ENCODE data around the gene NUAK1. TPM values are rescaled to one million over a fixed set of nuclear protein-coding genes. Genes with fewer than 3 reads are reported as not detected.
"Not testable (repeated sequence)": the region's sequence is repeated elsewhere in the genome, so short reads cannot be mapped to it uniquely, and the experiment has no call there.

The NUAK1 gene
- total RNA-seq, 1 experiment from 2014 or later: 10.1 TPM

- Histone ChIP-seq H2AFZ (ENCODE audit: low read length) (no peak overlapping the region), H3K18ac (ENCODE audit: insufficient read length, low read depth, low read length) (no peak overlapping the region), H4K91ac (ENCODE audit: insufficient read length, low read depth, low read length) (no peak overlapping the region), H4K8ac (replicated peaks; ENCODE audit: insufficient read length, low read depth, low read length) (no peak overlapping the region), H2BK15ac (ENCODE audit: low read depth, low read length) (no peak overlapping the region), H3K4ac (ENCODE audit: low read depth, low read length) (no peak overlapping the region), H2AK5ac (ENCODE audit: insufficient read length, low read length) (no peak overlapping the region), H3K4me1 (ENCODE audit: insufficient read depth, low read length) (peaks cover 6% of the 10 kb centered on the region; the same call in 1 of the 2 replicates), H3K56ac (ENCODE audit: insufficient read length, low read depth, low read length) (no peak overlapping the region), H2BK120ac (ENCODE audit: low read depth, low read length, poor library complexity, severe bottlenecking) (no peak overlapping the region), H4K5ac (ENCODE audit: insufficient read length, low read depth, low read length) (no peak overlapping the region), H3K14ac (ENCODE audit: insufficient read depth, low read length) (no peak overlapping the region), H3K4me2 (ENCODE audit: insufficient read depth, insufficient read length, low read length) (no peak overlapping the region), H3K27ac (ENCODE audit: insufficient read length, low read depth, low read length) (no peak overlapping the region), H3K79me1 (ENCODE audit: insufficient read depth, low read depth, low read length, poor library complexity, severe bottlenecking) (no peaks in the 10 kb centered on the region), H3K23ac (ENCODE audit: insufficient read length, low read depth, low read length) (no peak overlapping the region), H2BK20ac (ENCODE audit: low read depth, low read length, poor library complexity, severe bottlenecking) (no peak overlapping the region), H3T11ph (ENCODE audit: low read length) (no peak overlapping the region), H4K20me1 (ENCODE audit: control insufficient read depth, insufficient read depth, insufficient read length) (no peaks in the 10 kb centered on the region), H3K9me3 (ENCODE audit: control insufficient read depth, low read depth, low read length) (no peaks in the 10 kb centered on the region), H3K9ac (ENCODE audit: extremely low read depth, insufficient read length, low read length) (no peak overlapping the region), H2BK5ac (ENCODE audit: insufficient read length, low read length) (no peak overlapping the region), H2BK12ac (ENCODE audit: insufficient read length, low read depth, low read length) (no peak overlapping the region), H3K27me3 (ENCODE audit: insufficient read depth, low read length) (no peaks in the 10 kb centered on the region), H3K23me2 (ENCODE audit: insufficient read length, low read depth, low read length, poor library complexity, severe bottlenecking) (peaks cover 19% of the 10 kb centered on the region), H3K79me2 (ENCODE audit: insufficient read depth, low read length) (peaks cover under 1% of the 10 kb centered on the region; the same call in 1 of the 2 replicates)
- DNase-seq: no peak
- peaks cover 39 to 55% of the 10 kb centered on the region in 2 experiments for H3K4me1 Mint-ChIP-seq
- H3K4me3 Mint-ChIP-seq: no peak overlapping the region
- no peaks in the 10 kb centered on the region for H3K9me3 Mint-ChIP-seq
- WGBS (ENCODE audit: extremely low coverage, insufficient read length, low lambda C conversion rate): no CpG with 5 or more reads among the region's 7 CpGs
- no peak overlapping the region for H3K27ac Mint-ChIP-seq
- no peak for TF ChIP-seq CTCF (conservative IDR thresholded peaks at IDR 0.05)
- 0 out of 7 replicates have a peak, but pooled peaks cover 0 to 3% (median 0%) of the 10 kb centered on the region in 3 experiments for H3K36me3 Mint-ChIP-seq (ENCODE audit: insufficient read depth in 1 of 3, low read depth in 3 of 3)
- peaks cover 2% of the 10 kb centered on the region; the same call in 1 of the 2 replicates for H3K27me3 Mint-ChIP-seq (ENCODE audit: low read depth)
Measured at GRCh38 chr12:106142591-106143261, 4.0 kb upstream of the NUAK1 start.

- H3K27me3 Mint-ChIP-seq (ENCODE audit: low read depth); H3K9me3 Mint-ChIP-seq; H3K27me3 ChIP-seq (ENCODE audit: insufficient read depth, low read length); H3K79me2 ChIP-seq (ENCODE audit: insufficient read depth, low read length); H2BK120ac ChIP-seq (ENCODE audit: low read depth, low read length, poor library complexity, severe bottlenecking); H2AK5ac ChIP-seq (ENCODE audit: insufficient read length, low read length); H2BK12ac ChIP-seq (ENCODE audit: insufficient read length, low read depth, low read length); H4K91ac ChIP-seq (ENCODE audit: insufficient read length, low read depth, low read length); H3K9ac ChIP-seq (ENCODE audit: extremely low read depth, insufficient read length, low read length); H3T11ph ChIP-seq (ENCODE audit: low read length); H2BK20ac ChIP-seq (ENCODE audit: low read depth, low read length, poor library complexity, severe bottlenecking); H3K18ac ChIP-seq (ENCODE audit: insufficient read length, low read depth, low read length); H3K9me3 ChIP-seq (ENCODE audit: control insufficient read depth, low read depth, low read length); H2BK15ac ChIP-seq (ENCODE audit: low read depth, low read length); H3K14ac ChIP-seq (ENCODE audit: insufficient read depth, low read length); H3K36me3 Mint-ChIP-seq (ENCODE audit: insufficient read depth in 1 of 3, low read depth in 3 of 3); H2AFZ ChIP-seq (ENCODE audit: low read length); H2BK5ac ChIP-seq (ENCODE audit: insufficient read length, low read length); H3K4me2 ChIP-seq (ENCODE audit: insufficient read depth, insufficient read length, low read length); H3K56ac ChIP-seq (ENCODE audit: insufficient read length, low read depth, low read length); DNase-seq; H3K79me1 ChIP-seq (ENCODE audit: insufficient read depth, low read depth, low read length, poor library complexity, severe bottlenecking); H3K4me1 ChIP-seq (ENCODE audit: insufficient read depth, low read length); H4K20me1 ChIP-seq (ENCODE audit: control insufficient read depth, insufficient read depth, insufficient read length); H3K23ac ChIP-seq (ENCODE audit: insufficient read length, low read depth, low read length); H4K8ac ChIP-seq (replicated peaks; ENCODE audit: insufficient read length, low read depth, low read length); H3K27ac ChIP-seq (ENCODE audit: insufficient read length, low read depth, low read length); H3K4ac ChIP-seq (ENCODE audit: low read depth, low read length); H4K5ac ChIP-seq (ENCODE audit: insufficient read length, low read depth, low read length): not testable (repeated sequence)
- peak overlapping the region in 1 of 2 experiments; percentile 12; a peak in 1 of 5 replicates for H3K4me3 Mint-ChIP-seq
- no CpG with 5 or more reads among the region's 8 CpGs for WGBS (ENCODE audit: extremely low coverage, insufficient read length, low lambda C conversion rate)
- H3K4me1 Mint-ChIP-seq: peaks cover 45 to 61% of the 10 kb centered on the region in 2 experiments
- peaks cover 22% of the 10 kb centered on the region for H3K23me2 ChIP-seq (ENCODE audit: insufficient read length, low read depth, low read length, poor library complexity, severe bottlenecking)
- H3K27ac Mint-ChIP-seq: peak overlapping the region in 2 of 3 experiments; percentile 15 to 22; a peak in 2 of 7 replicates
Measured at GRCh38 chr12:106141920-106142319, 3.2 kb upstream of the NUAK1 start.

Measured in H9 (cell line).